RWPE1 (cell line): ENCODE measurements around the gene ANTXRL.

Experiments used
- CTCF ChIA-PET: fragments of 350-600 bp; sonication (Branson Sonifier 250); formaldehyde crosslinking; extraction: SDS; loops from one replicate; lab custom pipeline; 2021; lab: Yijun Ruan, JAX
- POLR2A ChIA-PET: fragments of 400-600 bp; formaldehyde crosslinking; extraction: SDS; loops from one replicate; lab custom pipeline; 2020; ENCODE audit warnings: antibody characterized with exemption; ENCODE audit not compliant: low non-redundant PET; lab: Yijun Ruan, JAX
- DNase-seq: peaks from one replicate; pipeline ENCODE4 v3.0.0; 2012; ENCODE audit warnings: low spot score
- H3K27ac ChIP-seq: fragments of 450-650 bp; 2 replicates; pipeline ENCODE4 v1.5.1; 2017
- CTCF ChIP-seq: fragments of 450-650 bp; conservative IDR thresholded peaks from 2 replicates; pipeline ENCODE4 v1.5.1; 2017; ENCODE audit warnings: low read depth, mild to moderate bottlenecking

ANTXRL gene

GRCh38 chr10:46305079-46305818, 18.5 kb downstream of the ANTXRL start:
- DNase-seq = no peak
- ChIA-PET CTCF (no interaction called here), POLR2A (no interaction called here)
- TF ChIP-seq CTCF = no peak
- H3K27ac ChIP-seq = no peak overlapping the region

- no peak overlapping the region for H3K27ac ChIP-seq
- no peak for DNase-seq
- ChIA-PET POLR2A (no interaction called here), CTCF (no interaction called here)
- no peak for TF ChIP-seq CTCF
These were observed 19.2 kb downstream of the ANTXRL start for GRCh38 chr10:46305986-46306385.

DNA sequence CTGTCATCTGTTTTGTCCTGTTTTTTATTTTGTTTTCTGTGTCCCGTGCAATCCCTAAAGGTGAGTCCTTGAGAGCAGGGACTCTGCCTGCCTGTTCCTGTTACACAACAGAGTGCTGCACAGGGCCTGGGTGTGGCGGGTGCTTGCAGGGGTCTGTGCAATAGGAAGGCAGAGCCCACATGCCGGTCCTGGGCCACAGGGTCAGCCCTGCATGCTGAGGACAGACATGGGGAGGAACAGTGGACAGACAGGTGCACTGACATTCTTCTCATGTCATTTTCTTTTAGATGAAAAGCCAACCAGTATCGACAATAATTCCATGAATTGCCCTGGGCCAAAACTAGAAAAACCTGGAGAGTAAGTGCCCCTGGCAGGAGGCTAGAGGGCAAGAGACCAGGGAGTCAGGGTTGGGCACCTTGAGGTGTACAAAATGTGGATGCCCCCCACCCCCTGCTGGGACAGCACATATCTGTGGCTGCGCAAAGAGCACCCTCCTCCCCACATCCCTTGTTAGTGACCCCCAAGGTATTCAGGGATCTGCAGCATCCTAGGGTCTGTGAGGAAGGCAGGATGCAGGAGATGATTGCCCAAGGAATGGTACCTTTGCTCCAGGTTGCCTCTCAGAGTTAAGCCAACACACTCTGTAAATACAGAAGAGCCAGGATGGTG, 19.9 kb downstream of the ANTXRL start:
- ChIA-PET POLR2A (no interaction called here), CTCF (no interaction called here)
- no peak overlapping the region for H3K27ac ChIP-seq
- TF ChIP-seq CTCF = no peak
- DNase-seq = no peak

DNA sequence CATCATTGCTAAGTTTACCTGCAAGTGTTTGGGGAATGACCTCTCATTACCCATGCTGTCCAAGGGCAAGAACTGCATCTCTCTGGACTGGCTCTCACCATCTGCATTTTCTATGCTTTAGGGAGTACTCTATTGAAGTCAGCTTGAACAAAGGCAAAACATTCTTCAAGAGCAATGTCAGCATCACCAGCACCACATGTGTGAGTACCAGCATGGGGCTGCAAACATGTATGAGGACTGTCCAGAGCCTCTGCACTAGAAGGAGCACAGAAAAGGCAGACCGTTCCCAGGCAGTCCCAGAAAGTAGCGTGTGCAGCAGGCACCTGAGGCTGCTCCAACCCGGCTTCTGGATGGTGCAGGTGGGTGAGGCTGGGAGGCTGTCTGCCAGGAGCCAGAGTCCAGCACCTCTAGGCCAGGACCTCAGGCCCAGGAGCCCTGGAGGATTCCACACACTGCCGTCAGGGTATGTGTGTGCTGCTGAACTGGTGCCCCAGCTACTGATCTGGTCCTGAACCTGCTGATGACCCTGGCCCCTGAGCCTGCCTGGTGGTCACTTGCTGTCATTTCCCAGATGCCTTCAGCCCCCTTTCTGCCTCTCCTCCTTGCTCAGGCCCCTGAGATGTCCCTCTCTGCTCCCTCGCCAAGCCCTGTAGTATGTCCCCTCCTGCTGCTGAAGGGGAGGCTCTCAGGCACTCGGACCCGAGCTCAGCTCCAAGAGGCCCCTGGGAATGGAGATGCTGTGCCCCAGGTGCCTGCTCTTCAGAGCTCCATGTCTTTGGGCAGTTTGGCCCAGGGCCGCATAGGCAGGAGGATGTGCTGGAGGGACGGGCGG, 20.7 kb downstream of the ANTXRL start:
- CTCF ChIA-PET = no interaction called here
- TF ChIP-seq CTCF = no peak
- POLR2A ChIA-PET = no interaction called here
- no peak overlapping the region for H3K27ac ChIP-seq
- no peak for DNase-seq

DNA sequence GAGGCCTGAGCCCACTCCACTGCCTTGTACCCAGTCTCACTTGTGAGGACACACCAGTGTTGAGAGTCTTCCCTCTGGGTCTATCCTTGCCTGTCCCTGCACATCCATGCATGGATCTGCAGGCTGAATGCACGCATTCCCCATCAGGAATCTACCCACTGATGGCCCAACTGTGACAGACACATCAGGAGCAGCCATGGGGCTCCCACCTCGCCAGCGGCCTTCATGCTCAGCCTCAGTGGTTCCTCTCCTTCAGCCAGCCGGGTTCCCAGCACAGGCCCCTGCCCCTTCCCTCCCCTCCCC, 21.3 kb downstream of the ANTXRL start:
- CTCF ChIA-PET = no interaction called here
- no peak overlapping the region for H3K27ac ChIP-seq
- TF ChIP-seq CTCF = no peak
- POLR2A ChIA-PET = no interaction called here
- no peak for DNase-seq

GRCh38 chr10:46308666-46309450, 22.1 kb downstream of the ANTXRL start:
- no peak for DNase-seq
- ChIA-PET POLR2A (no interaction called here), CTCF (no interaction called here)
- no peak for TF ChIP-seq CTCF
- no peak overlapping the region for H3K27ac ChIP-seq
